ENCODE data around the gene SDC4. TPM values are rescaled to one million over a fixed set of nuclear protein-coding genes. Genes with fewer than 3 reads are reported as not detected.

The SDC4 gene
- total and polyA plus RNA-seq, 10 donors: 10.4 to 56.1 (median 29.6) TPM

DNA sequence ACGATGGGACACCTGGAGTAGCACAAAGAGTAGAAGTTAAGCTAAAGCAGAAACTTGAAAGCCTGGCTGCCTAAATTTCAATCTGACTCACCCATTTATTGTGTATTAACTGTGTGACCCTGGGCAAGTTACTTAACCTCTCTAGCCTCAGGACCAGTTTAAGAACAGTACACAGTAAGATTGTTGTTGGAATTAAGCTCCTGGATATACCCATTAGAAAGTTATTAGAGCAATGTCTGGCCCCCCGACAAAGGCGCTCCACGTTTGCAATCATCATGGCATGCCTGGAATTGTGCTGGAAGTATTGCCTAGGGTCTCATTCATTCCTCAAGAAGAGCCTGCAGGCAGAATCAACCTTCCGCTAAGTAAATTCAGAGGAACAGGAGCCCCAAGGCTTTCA is 1.4 kb downstream of the SDC4 start:
- intact Hi-C loops (cut with DNase I; ENCODE audit: low total_unique reads): no loop called here
- H3K27ac ChIP-seq: peak overlapping the region in 5 of 8 donors; percentile 15 to 86 (median 81)
- WGBS, 5 donors: 76 to 95% (median 83%) methylated on average over 5 of the region's 5 CpGs
- H3K4me1 ChIP-seq: peaks cover 0 to 70% (median 32%) of the 10 kb centered on the region in 6 donors
- no peak for TF ChIP-seq POLR2A (IDR thresholded peaks at IDR 0.05)
- TF ChIP-seq, protein P1, sequence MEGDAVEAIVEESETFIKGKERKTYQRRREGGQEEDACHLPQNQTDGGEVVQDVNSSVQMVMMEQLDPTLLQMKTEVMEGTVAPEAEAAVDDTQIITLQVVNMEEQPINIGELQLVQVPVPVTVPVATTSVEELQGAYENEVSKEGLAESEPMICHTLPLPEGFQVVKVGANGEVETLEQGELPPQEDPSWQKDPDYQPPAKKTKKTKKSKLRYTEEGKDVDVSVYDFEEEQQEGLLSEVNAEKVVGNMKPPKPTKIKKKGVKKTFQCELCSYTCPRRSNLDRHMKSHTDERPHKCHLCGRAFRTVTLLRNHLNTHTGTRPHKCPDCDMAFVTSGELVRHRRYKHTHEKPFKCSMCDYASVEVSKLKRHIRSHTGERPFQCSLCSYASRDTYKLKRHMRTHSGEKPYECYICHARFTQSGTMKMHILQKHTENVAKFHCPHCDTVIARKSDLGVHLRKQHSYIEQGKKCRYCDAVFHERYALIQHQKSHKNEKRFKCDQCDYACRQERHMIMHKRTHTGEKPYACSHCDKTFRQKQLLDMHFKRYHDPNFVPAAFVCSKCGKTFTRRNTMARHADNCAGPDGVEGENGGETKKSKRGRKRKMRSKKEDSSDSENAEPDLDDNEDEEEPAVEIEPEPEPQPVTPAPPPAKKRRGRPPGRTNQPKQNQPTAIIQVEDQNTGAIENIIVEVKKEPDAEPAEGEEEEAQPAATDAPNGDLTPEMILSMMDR (IDR thresholded peaks at IDR 0.05 in 8 of 11, conservative IDR thresholded peaks at IDR 0.05 in 3 of 11): no peak
- no peak for TF ChIP-seq POLR2AphosphoS5 (IDR thresholded peaks at IDR 0.05)
- H3K36me3 ChIP-seq: no peaks in the 10 kb centered on the region
- H3K9me3 ChIP-seq: no peaks in the 10 kb centered on the region
- peak overlapping the region; percentile 29 to 82 (median 42) for H3K4me3 ChIP-seq
- peaks cover 0 to 25% (median 2%) of the 10 kb centered on the region in 7 donors for H3K27me3 ChIP-seq (replicated peaks in 1 of 7)
- no peak for DNase-seq

DNA sequence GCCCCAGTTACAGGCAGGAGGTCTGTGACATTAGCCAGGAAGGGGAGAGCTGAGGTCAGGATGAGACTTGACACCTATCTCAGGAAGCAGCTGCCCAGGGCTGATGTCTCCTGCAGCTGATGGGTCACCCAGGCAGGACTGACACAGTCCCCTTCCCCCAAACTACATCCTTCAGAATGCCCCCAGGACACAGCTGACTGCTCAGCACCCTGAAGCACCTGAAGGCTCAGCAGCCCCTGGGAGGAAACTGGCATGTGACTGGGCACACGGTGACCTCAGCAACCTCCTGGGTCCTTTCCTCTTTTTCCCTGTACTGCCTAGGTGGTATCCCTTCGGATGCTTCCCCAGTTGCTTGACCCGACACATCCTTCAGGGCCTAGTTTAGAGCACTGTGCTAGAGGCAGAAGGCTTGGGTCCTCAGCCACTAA is 1.9 kb downstream of the SDC4 start:
- peak overlapping the region in 6 of 8 donors; percentile 15 to 86 (median 79) for H3K27ac ChIP-seq

DNA sequence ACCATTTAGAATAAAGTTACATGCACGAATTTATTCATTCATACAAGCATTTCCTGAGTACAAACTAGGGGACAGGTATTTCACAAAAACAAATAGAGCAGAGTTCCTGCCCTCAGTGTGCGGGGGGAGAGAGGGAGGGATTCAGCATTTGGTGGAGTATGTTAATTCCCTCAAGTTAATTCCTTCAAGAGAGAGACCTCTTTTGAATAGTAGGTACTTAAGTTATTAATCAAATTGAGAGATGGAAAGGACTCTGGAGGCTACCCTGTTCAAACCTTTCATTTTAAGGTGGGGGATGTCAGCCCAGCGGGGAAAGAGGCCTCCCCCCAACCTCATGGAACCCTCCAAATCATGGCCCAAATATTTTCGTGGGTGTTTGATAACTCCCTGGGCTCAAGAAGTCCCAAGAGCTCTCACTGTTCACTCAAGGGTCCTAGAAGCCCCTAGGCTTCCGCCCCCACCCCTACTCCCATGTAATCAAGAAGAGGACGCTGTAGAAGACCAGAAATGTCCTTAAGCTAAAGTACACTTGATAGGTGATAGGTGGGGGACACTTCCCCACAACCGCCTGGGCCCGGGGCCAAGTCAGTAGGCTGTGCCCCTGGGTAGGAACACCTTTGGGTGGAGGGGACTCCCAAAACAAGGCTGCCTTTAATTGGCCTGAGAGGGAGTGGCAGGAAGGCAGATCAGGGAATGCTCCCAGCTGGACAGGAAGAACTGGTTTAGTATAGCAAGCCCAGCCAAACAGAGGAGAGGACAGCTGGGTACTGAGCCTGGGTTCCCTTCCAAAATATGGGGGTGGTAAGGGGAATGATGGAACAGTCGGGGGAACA is 2.9 kb downstream of the SDC4 start:
- no peak for DNase-seq
- peaks cover 0 to 85% (median 33%) of the 10 kb centered on the region in 6 donors for H3K4me1 ChIP-seq
- H3K36me3 ChIP-seq: peaks cover 0 to 5% (median 0%) of the 10 kb centered on the region in 6 donors
- H3K27ac ChIP-seq: peak overlapping the region in 6 of 8 donors; percentile 18 to 86 (median 60)
- H3K27me3 ChIP-seq (replicated peaks in 1 of 7): peaks cover 0 to 25% (median 2%) of the 10 kb centered on the region in 7 donors
- intact Hi-C loops (cut with DNase I; ENCODE audit: low total_unique reads): no loop called here
- 51 to 76% (median 72%) methylated on average over 7 to 9 of the region's 9 CpGs for WGBS, 5 donors
- no peaks in the 10 kb centered on the region for H3K9me3 ChIP-seq
- no peak for TF ChIP-seq POLR2A (IDR thresholded peaks at IDR 0.05)
- TF ChIP-seq POLR2AphosphoS5 (IDR thresholded peaks at IDR 0.05): peak in 2 of 3 donors; percentile 11 to 30
- TF ChIP-seq, protein P1 (IDR thresholded peaks at IDR 0.05 in 8 of 11, conservative IDR thresholded peaks at IDR 0.05 in 3 of 11): no peak
- peak overlapping the region in 5 of 8 donors; percentile 14 to 82 (median 52) for H3K4me3 ChIP-seq

More for the DNA sequence above, 1.9 kb downstream of the SDC4 start:
- WGBS, 5 donors: 52 to 69% (median 55%) methylated on average over 3 of the region's 3 CpGs
- no peaks in the 10 kb centered on the region for H3K9me3 ChIP-seq
- DNase-seq: no peak
- H3K27me3 ChIP-seq (replicated peaks in 1 of 7): peaks cover 0 to 25% (median 2%) of the 10 kb centered on the region in 7 donors
- TF ChIP-seq POLR2AphosphoS5 (IDR thresholded peaks at IDR 0.05): peak in 1 of 3 donors; percentile 3
- TF ChIP-seq, protein P1 (IDR thresholded peaks at IDR 0.05 in 8 of 11, conservative IDR thresholded peaks at IDR 0.05 in 3 of 11): no peak
- no peak for TF ChIP-seq POLR2A (IDR thresholded peaks at IDR 0.05)
- intact Hi-C loops (cut with DNase I; ENCODE audit: low total_unique reads): no loop called here
- peak overlapping the region in 6 of 8 donors; percentile 0 to 82 (median 50) for H3K4me3 ChIP-seq
- peaks cover 0 to 76% (median 32%) of the 10 kb centered on the region in 6 donors for H3K4me1 ChIP-seq
- no peaks in the 10 kb centered on the region for H3K36me3 ChIP-seq

Measured in spleen (tissue), 11 donors.